Thyroid gland (tissue), 4 donors: ENCODE measurements around the gene ACSS1. TPM values are rescaled to one million over a fixed set of nuclear protein-coding genes. Genes with fewer than 3 reads are reported as not detected.

Experiments
- DNase-seq, 2 donors: peaks; one replicate each; pipeline ENCODE4 v3.0.0-alpha.2; 2019
- H3K27ac ChIP-seq, 3 donors: fragments of 200-600 bp; sonication (generic); 1 replicate in 2 of 3; 2 replicates in 1 of 3; pipeline ENCODE4 v1.5.1; 2016 to 2019; ENCODE audit warnings: mild to moderate bottlenecking in 1 of 3, moderate library complexity in 1 of 3
- H3K27me3 ChIP-seq: fragments of 200-600 bp; sonication (generic); one replicate; pipeline ENCODE4 v1.5.1; 2019
- H3K36me3 ChIP-seq, 2 donors: fragments of 200-600 bp; sonication (generic); one replicate each; pipeline ENCODE4 v1.5.1; 2016 to 2019
- H3K4me1 ChIP-seq, 2 donors: fragments of 200-600 bp; sonication (generic); one replicate each; pipeline ENCODE4 v1.5.1; 2017 to 2019
- H3K4me3 ChIP-seq, 3 donors: fragments of 200-600 bp; sonication (generic); replicated peaks in 1 of 3; 1 replicate in 2 of 3; 2 replicates in 1 of 3; pipeline ENCODE4 v1.5.1; 2016; ENCODE audit warnings: mild to moderate bottlenecking in 1 of 3
- H3K9me3 ChIP-seq: fragments of 200-600 bp; sonication (generic); one replicate; pipeline ENCODE4 v1.5.1; 2017
- CTCF ChIP-seq, 6 experiments: fragments of 200-600 bp in 3 of 6; fragments of 450-650 bp in 3 of 6; sonication (generic) in 3 of 6; IDR thresholded peaks; one replicate each; pipeline ENCODE4 v1.5.1; 2016 to 2019; ENCODE audit warnings: antibody characterized with exemption in 6 of 6, mild to moderate bottlenecking in 2 of 6, inconsistent platforms in 1 of 6, moderate library complexity in 1 of 6
- POLR2A ChIP-seq, 2 donors: fragments of 450-650 bp; IDR thresholded peaks; one replicate each; pipeline ENCODE4 v1.6.1; 2017; ENCODE audit warnings: antibody characterized with exemption in 2 of 2, mild to moderate bottlenecking in 2 of 2, moderate library complexity in 1 of 2
- WGBS, 2 donors: methylation state at CpG; one replicate each; pipeline ENCODE4 v1.1.5; 2017; 5-methylcytosine and 5-hydroxymethylcytosine counted together
- intact Hi-C: fragments of 100-400 bp; cut with DNase I; formaldehyde crosslinking; loops from one replicate; pipeline ENCODE4 v1.15.1; 2023
- total RNA-seq, 4 donors: library from RNA; depleted of rRNA; stranded (reverse); fragments of >200 nt; gene quantifications; one replicate each; pipeline ENCODE4 v1.2.3, GENCODE V29; 2016

ACSS1 gene
- total RNA-seq, 4 donors from 2014 or later, result 45.8 to 57.4 (median 52.1) TPM

- TF ChIP-seq POLR2A (IDR thresholded peaks at IDR 0.05) (no peak), CTCF (IDR thresholded peaks at IDR 0.05) (no peak)
- H3K4me3 ChIP-seq, result no peak overlapping the region
- H3K27me3 ChIP-seq, result no peaks in the 10 kb centered on the region
- 83 to 91% methylated on average over 2 of the region's 2 CpGs for WGBS, 2 donors
- no peaks in the 10 kb centered on the region for H3K9me3 ChIP-seq
- H3K27ac ChIP-seq, result no peak overlapping the region
- no peak for DNase-seq
- H3K36me3 ChIP-seq, result peaks cover 46 to 53% of the 10 kb centered on the region in 2 donors
- intact Hi-C loops, result no loop called here
- H3K4me1 ChIP-seq, result peaks cover 0 to 3% of the 10 kb centered on the region in 2 donors
These were observed 97.1 kb downstream of the ACSS1 start for GRCh38 chr20:24960861-24961260.

- Histone ChIP-seq H3K4me3 (no peak overlapping the region), H3K36me3 (peaks cover 41 to 48% of the 10 kb centered on the region in 2 donors), H3K9me3 (no peaks in the 10 kb centered on the region), H3K27me3 (no peaks in the 10 kb centered on the region), H3K27ac (no peak overlapping the region), H3K4me1 (peaks cover 0 to 3% of the 10 kb centered on the region in 2 donors)
- intact Hi-C loops, result no loop called here
- TF ChIP-seq CTCF (IDR thresholded peaks at IDR 0.05) (no peak), POLR2A (IDR thresholded peaks at IDR 0.05) (no peak)
- DNase-seq, result no peak
- WGBS, 2 donors, result 78 to 98% methylated on average over 4 to 5 of the region's 10 CpGs
These were observed 97.6 kb downstream of the ACSS1 start for GRCh38 chr20:24960302-24960801.

GRCh38 chr20:24959591-24960301 is 98.2 kb downstream of the ACSS1 start:
- H3K9me3 ChIP-seq, result no peaks in the 10 kb centered on the region
- no peak overlapping the region for H3K4me3 ChIP-seq
- no peaks in the 10 kb centered on the region for H3K27me3 ChIP-seq
- peaks cover 0 to 3% of the 10 kb centered on the region in 2 donors for H3K4me1 ChIP-seq
- H3K27ac ChIP-seq, result no peak overlapping the region
- no peak for TF ChIP-seq POLR2A (IDR thresholded peaks at IDR 0.05)
- TF ChIP-seq CTCF (IDR thresholded peaks at IDR 0.05), result no peak
- peaks cover 41 to 46% of the 10 kb centered on the region in 2 donors for H3K36me3 ChIP-seq
- DNase-seq, result no peak
- intact Hi-C loops, result no loop called here
- WGBS, 2 donors, result 88 to 89% methylated on average over 11 to 13 of the region's 14 CpGs

- Histone ChIP-seq H3K36me3 (peaks cover 37 to 38% of the 10 kb centered on the region in 2 donors), H3K27me3 (no peaks in the 10 kb centered on the region), H3K4me3 (no peak overlapping the region), H3K9me3 (no peaks in the 10 kb centered on the region), H3K27ac (no peak overlapping the region), H3K4me1 (peaks cover 0 to 3% of the 10 kb centered on the region in 2 donors)
- no peak for DNase-seq
- TF ChIP-seq POLR2A (IDR thresholded peaks at IDR 0.05), result no peak
- no peak for TF ChIP-seq CTCF (IDR thresholded peaks at IDR 0.05)
- WGBS, 2 donors, result 83 to 88% methylated on average over 17 to 18 of the region's 20 CpGs
- intact Hi-C loops, result no loop called here
These were observed 99.2 kb downstream of the ACSS1 start for GRCh38 chr20:24958506-24959385.
